SK-N-SH (cell line): Measurements from ENCODE around the gene ZDHHC14. TPM values are rescaled to one million over a fixed set of nuclear protein-coding genes. Genes with fewer than 3 reads are reported as not detected.

Source experiments
- CTCF ChIA-PET: fragments of 300-600, 350-600 bp; formaldehyde crosslinking; extraction: SDS; loops from one replicate; lab custom pipeline; 2021; lab: Yijun Ruan, JAX
- POLR2A ChIA-PET: fragments of 350-600 bp; sonication (Branson Sonifier 250); formaldehyde crosslinking; extraction: SDS; loops from one replicate; lab custom pipeline; 2020; ENCODE audit warnings: antibody characterized with exemption, inconsistent platforms; lab: Yijun Ruan, JAX
- DNase-seq: peaks from one replicate; pipeline ENCODE4 v3.0.0; 2012
- H2AFZ ChIP-seq: fragments of 200-600 bp; sonication (generic); 2 replicates; pipeline ENCODE4 v1.8.1; 2016; ENCODE audit warnings: antibody characterized with exemption, mild to moderate bottlenecking, low read depth
- H3F3A ChIP-seq: fragments of 200-600 bp; sonication (generic); replicated peaks from 2 replicates; pipeline ENCODE3; 2016; ENCODE audit warnings: antibody characterized with exemption, mild to moderate bottlenecking; ENCODE audit not compliant: insufficient read depth
- H3K27ac ChIP-seq, 2 experiments: fragments of 200-500 bp in 1 of 2; fragments of 200-600 bp in 1 of 2; sonication (Bioruptor generic) in 1 of 2; sonication (generic), shearing (Covaris generic) in 1 of 2; 2 replicates each; pipeline versions ENCODE4 v1.5.1 to v1.6.1; 2014 to 2016; ENCODE audit warnings: low read depth in 2 of 2, inconsistent platforms in 1 of 2, low read length in 1 of 2, mild to moderate bottlenecking in 1 of 2, mixed read lengths in 1 of 2
- H3K27me3 ChIP-seq: fragments of 200-600 bp; sonication (generic), shearing (Covaris generic); 2 replicates; pipeline ENCODE4 v1.6.1; 2016; ENCODE audit warnings: mixed run types; ENCODE audit not compliant: insufficient read depth
- H3K36me3 ChIP-seq, 2 experiments: fragments of 200-500 bp in 1 of 2; fragments of 200-600 bp in 1 of 2; sonication (Bioruptor generic) in 1 of 2; sonication (generic) in 1 of 2; replicated peaks in 1 of 2; 2 replicates each; pipeline versions ENCODE3 to v1.5.1; 2014 to 2016; ENCODE audit warnings: low read length in 1 of 2, mild to moderate bottlenecking in 1 of 2; ENCODE audit not compliant: insufficient read depth in 2 of 2, control insufficient read depth in 1 of 2
- H3K4me1 ChIP-seq, 2 experiments: fragments of 200-500 bp in 1 of 2; fragments of 200-600 bp in 1 of 2; sonication (Bioruptor generic) in 1 of 2; sonication (generic), shearing (Covaris generic) in 1 of 2; 2 replicates each; pipeline versions ENCODE4 v1.5.1 to v1.6.1; 2014 to 2016; ENCODE audit warnings: low read depth in 1 of 2, low read length in 1 of 2, mixed run types in 1 of 2; ENCODE audit not compliant: insufficient read depth in 2 of 2, control insufficient read depth in 1 of 2
- H3K4me2 ChIP-seq: fragments of 200-600 bp; sonication (generic), shearing (Covaris generic); 2 replicates; pipeline ENCODE4 v1.6.1; 2017; ENCODE audit warnings: mixed run types
- H3K4me3 ChIP-seq, 2 experiments: fragments of 200-500 bp in 1 of 2; fragments of 200-600 bp in 1 of 2; sonication (Bioruptor generic) in 1 of 2; sonication (generic), shearing (Covaris generic) in 1 of 2; 2 replicates each; pipeline versions ENCODE4 v1.5.1 to v1.8.1; 2014 to 2016; ENCODE audit warnings: low read depth in 2 of 2, inconsistent platforms in 1 of 2, low read length in 1 of 2, mild to moderate bottlenecking in 1 of 2, mixed read lengths in 1 of 2, moderate library complexity in 1 of 2
- H3K79me2 ChIP-seq: fragments of 200-600 bp; sonication (generic); 2 replicates; pipeline ENCODE4 v1.8.1; 2017; ENCODE audit warnings: mild to moderate bottlenecking; ENCODE audit not compliant: insufficient read depth
- H3K9ac ChIP-seq: fragments of 200-600 bp; sonication (generic); 2 replicates; pipeline ENCODE4 v1.6.1; 2017; ENCODE audit warnings: mixed run types
- H3K9me2 ChIP-seq: fragments of 200-600 bp; sonication (generic); 2 replicates; pipeline ENCODE4 v1.6.1; 2017; ENCODE audit warnings: mixed run types
- H3K9me3 ChIP-seq: fragments of 200-600 bp; sonication (generic); 2 replicates; pipeline ENCODE4 v1.6.1; 2017; ENCODE audit warnings: mixed run types, mild to moderate bottlenecking, moderate library complexity
- H4K20me1 ChIP-seq: fragments of 200-600 bp; sonication (generic); 2 replicates; pipeline ENCODE4 v1.6.1; 2017; ENCODE audit warnings: mild to moderate bottlenecking, mixed run types; ENCODE audit not compliant: insufficient read depth
- CHD2 ChIP-seq: fragments of 150-350 bp; IDR thresholded peaks from 2 replicates; pipeline ENCODE4 v1.6.1; 2018; ENCODE audit warnings: low read length; ENCODE audit not compliant: partially characterized antibody
- CTCF ChIP-seq: fragments of 200-600 bp; sonication (generic); IDR thresholded peaks from 2 replicates; pipeline ENCODE4 v1.6.1; 2017; ENCODE audit warnings: antibody characterized with exemption, mild to moderate bottlenecking, moderate library complexity
- ELF1 ChIP-seq: IDR thresholded peaks from 2 replicates; pipeline ENCODE4 v1.4.0; 2012
- EP300 ChIP-seq, 2 experiments: IDR thresholded peaks; 2 replicates each; pipeline versions ENCODE4 v1.4.0 to v1.6.1; 2012; ENCODE audit warnings: borderline replicate concordance in 1 of 2, low read depth in 1 of 2, low read length in 1 of 2
- EZH2phosphoT487 ChIP-seq: fragments of 200-600 bp; sonication (generic); IDR thresholded peaks from 2 replicates; pipeline ENCODE4 v1.6.1; 2017; ENCODE audit warnings: low read depth, mixed run types, mild to moderate bottlenecking, antibody characterized with exemption, moderate library complexity, borderline replicate concordance
- FOXJ3 ChIP-seq: sonication (generic); formaldehyde crosslinking; IDR thresholded peaks from 2 replicates; pipeline ENCODE4 v1.5.1; 2020; ENCODE audit warnings: mild to moderate bottlenecking, missing genetic modification reagents
- FOXM1 ChIP-seq: IDR thresholded peaks from 2 replicates; pipeline ENCODE4 v1.4.0; 2012; ENCODE audit warnings: low read depth, mild to moderate bottlenecking
- GATA2 ChIP-seq: sonication (generic); formaldehyde crosslinking; IDR thresholded peaks from 2 replicates; pipeline ENCODE4 v1.5.0; 2020; ENCODE audit warnings: mild to moderate bottlenecking, missing genetic modification reagents
- IRF3 ChIP-seq: fragments of 150-350 bp; IDR thresholded peaks from 2 replicates; pipeline ENCODE4 v1.6.1; 2016; ENCODE audit warnings: mild to moderate bottlenecking, low read depth, low read length
- MAX ChIP-seq: IDR thresholded peaks from 2 replicates; pipeline ENCODE4 v1.4.0; 2012; ENCODE audit warnings: low read depth
- PBX3 ChIP-seq: IDR thresholded peaks from 2 replicates; pipeline ENCODE4; 2012
- POLR2AphosphoS5 ChIP-seq: IDR thresholded peaks from 2 replicates; pipeline ENCODE4 v1.6.1; 2012; ENCODE audit warnings: low read depth, low read length
- RAD21 ChIP-seq: IDR thresholded peaks from 2 replicates; pipeline ENCODE4 v1.6.1; 2012; ENCODE audit warnings: mild to moderate bottlenecking, low read length
- REST ChIP-seq: IDR thresholded peaks from 2 replicates; pipeline ENCODE4 v1.6.1; 2012; ENCODE audit warnings: mild to moderate bottlenecking, low read depth, low read length, moderate library complexity
- SMC3 ChIP-seq: IDR thresholded peaks from 2 replicates; pipeline ENCODE4 v1.6.1; 2012; ENCODE audit warnings: low read depth, low read length, improper control_type of control experiment
- TAF1 ChIP-seq: IDR thresholded peaks from 2 replicates; pipeline ENCODE4 v1.6.1; 2012; ENCODE audit warnings: low read depth, mild to moderate bottlenecking, low read length, moderate library complexity, borderline replicate concordance
- USF2 ChIP-seq: fragments of 150-350 bp; IDR thresholded peaks from 2 replicates; pipeline ENCODE4 v1.6.1; 2017; ENCODE audit warnings: antibody characterized with exemption, low read length, low read depth, borderline replicate concordance
- YY1 ChIP-seq: IDR thresholded peaks from 2 replicates; pipeline ENCODE4 v1.4.0; 2012; ENCODE audit warnings: low read depth, mild to moderate bottlenecking
- whole genome bisulfite sequencing: methylation state at CpG from one replicate; pipeline ENCODE4 v1.1.6; 2017; ENCODE audit warnings: low lambda C conversion rate; 5-methylcytosine and 5-hydroxymethylcytosine counted together
- polyA plus RNA-seq, 3 experiments: library from polyadenylated mRNA; depleted of rRNA; stranded (reverse); fragments of >200 nt; gene quantifications; 2 replicates each; pipeline ENCODE4 v1.2.3, GENCODE V29; 2012

ZDHHC14 gene
- polyA plus RNA-seq, 1 of the 3 experiments (the other 2 are of a cell fraction): 5.4 TPM

- no peaks in the 10 kb centered on the region for H3K4me1 ChIP-seq
- H3K9me3 ChIP-seq: no peaks in the 10 kb centered on the region
- no peaks in the 10 kb centered on the region for H3K36me3 ChIP-seq
- no peaks in the 10 kb centered on the region for H3K9me2 ChIP-seq
- no peak overlapping the region for H2AFZ ChIP-seq
- CTCF ChIA-PET: interaction anchor here (1.6 kb wide), 1 partner anchor 296 kb away, joined by 5 read pairs; no protein-coding TSS in a partner anchor
- no peaks in the 10 kb centered on the region for H4K20me1 ChIP-seq
- H3K27me3 ChIP-seq: no peaks in the 10 kb centered on the region
- H3F3A ChIP-seq: peaks cover 9% of the 10 kb centered on the region
- DNase-seq: no peak
- POLR2A ChIA-PET: no interaction called here
- no peaks in the 10 kb centered on the region for H3K79me2 ChIP-seq
- no peak for TF ChIP-seq CHD2
- no peak for TF ChIP-seq SMC3
- TF ChIP-seq TAF1: no peak
- TF ChIP-seq YY1: no peak
- no peak for TF ChIP-seq POLR2AphosphoS5
- TF ChIP-seq RAD21: no peak
- no peak for TF ChIP-seq USF2
- no peak for TF ChIP-seq REST
- TF ChIP-seq FOXM1: no peak
- TF ChIP-seq GATA2 (CRISPR knock-in tag): no peak
- TF ChIP-seq MAX: no peak
- H3K9ac ChIP-seq: no peak overlapping the region
- no peak overlapping the region for H3K27ac ChIP-seq
- H3K4me2 ChIP-seq: no peak overlapping the region
- H3K4me3 ChIP-seq: no peak overlapping the region
- 94% methylated on average over 9 of the region's 9 CpGs for WGBS
Measured at GRCh38 chr6:157610451-157610999, 229.5 kb downstream of the ZDHHC14 start.

GRCh38 chr6:157611406-157611805, 230.4 kb downstream of the ZDHHC14 start:
- H3K9me3 ChIP-seq: no peaks in the 10 kb centered on the region
- no peaks in the 10 kb centered on the region for H3K9me2 ChIP-seq
- H2AFZ ChIP-seq: no peak overlapping the region
- H3K27ac ChIP-seq: no peak overlapping the region
- H3K4me1 ChIP-seq: no peaks in the 10 kb centered on the region
- no peaks in the 10 kb centered on the region for H4K20me1 ChIP-seq
- peaks cover 9% of the 10 kb centered on the region for H3F3A ChIP-seq
- no peak overlapping the region for H3K4me3 ChIP-seq
- no peaks in the 10 kb centered on the region for H3K79me2 ChIP-seq
- H3K27me3 ChIP-seq: no peaks in the 10 kb centered on the region
- DNase-seq: no peak
- H3K4me2 ChIP-seq: no peak overlapping the region
- 89% methylated on average over 3 of the region's 3 CpGs for WGBS
- no peak overlapping the region for H3K9ac ChIP-seq
- POLR2A ChIA-PET: no interaction called here
- H3K36me3 ChIP-seq: no peaks in the 10 kb centered on the region
- CTCF ChIA-PET: interaction anchor here (1.5 to 1.8 kb wide), 3 partner anchors 14 to 297 kb away, joined by 3 to 5 read pairs (median 5); no protein-coding TSS in a partner anchor
- no peak for TF ChIP-seq ELF1
- no peak for TF ChIP-seq CTCF
- no peak for TF ChIP-seq EZH2phosphoT487
- TF ChIP-seq PBX3: no peak
- TF ChIP-seq EP300 (IDR thresholded peaks at IDR 0.05; ENCODE audit: borderline replicate concordance in 1 of 2, low read depth in 1 of 2, low read length in 1 of 2): no peak
- TF ChIP-seq FOXJ3 (CRISPR knock-in tag): no peak
- no peak for TF ChIP-seq GATA2 (CRISPR knock-in tag)
- TF ChIP-seq IRF3: no peak
- TF ChIP-seq MAX: no peak
